AG04449 (cell line): ENCODE measurements around the gene PA2G4.

Source experiments
- CTCF ChIA-PET: fragments of 350-600 bp; formaldehyde crosslinking; extraction: SDS; loops from one replicate; lab custom pipeline; 2021; ENCODE audit warnings: antibody characterized with exemption; lab: Yijun Ruan, JAX
- POLR2A ChIA-PET: fragments of 400-600, 350-600 bp; formaldehyde crosslinking; extraction: SDS; loops from one replicate; lab custom pipeline; 2020; ENCODE audit warnings: antibody characterized with exemption, inconsistent platforms; lab: Yijun Ruan, JAX
- DNase-seq: peaks from one replicate; pipeline ENCODE4 v3.0.0-alpha.2; 2010; ENCODE audit warnings: low read depth, low spot score
- H3K4me3 ChIP-seq: 2 replicates; pipeline ENCODE4 v1.5.1; 2011; ENCODE audit warnings: low read depth, mild to moderate bottlenecking, control low read depth, low read length
- CTCF ChIP-seq: IDR thresholded peaks from one replicate; pipeline ENCODE4 v1.5.1; 2011; ENCODE audit warnings: mild to moderate bottlenecking, moderate library complexity, low read length, control low read depth, inconsistent platforms; ENCODE audit not compliant: insufficient read depth; ENCODE audit errors: missing control alignments

PA2G4 gene

DNA sequence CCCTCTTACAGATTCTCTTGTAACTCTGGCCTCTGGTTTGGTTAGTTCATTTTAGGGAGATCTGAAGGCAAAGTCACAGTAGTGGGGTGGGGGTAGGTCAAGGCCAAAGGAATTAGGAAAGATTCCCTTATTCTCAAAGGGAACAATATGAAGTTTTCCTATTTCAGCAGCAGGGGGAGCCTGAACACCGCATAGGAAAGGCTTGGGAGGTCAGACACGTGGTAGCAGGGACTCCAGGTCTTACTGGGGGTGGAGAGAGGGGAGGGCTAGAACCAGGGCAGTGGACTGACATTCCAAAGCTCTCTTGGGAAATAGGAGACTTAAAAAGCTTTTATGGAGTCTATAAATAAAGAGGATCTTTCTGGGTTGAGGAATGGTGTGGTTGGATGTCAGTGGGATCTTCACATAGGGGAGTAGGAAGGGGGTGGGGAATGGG lies 15.0 kb downstream of the PA2G4 start:
- POLR2A ChIA-PET = interaction anchor here (0.7 to 3.8 kb wide), 7 partner anchors 9 to 72 kb away, joined by 3 to 24 read pairs (median 3); partner anchors contain the start of genes ESYT1, MYL6, PA2G4 and SMARCC2
- TF ChIP-seq CTCF = peak; percentile 69
- peak; percentile 89 for DNase-seq
- CTCF ChIA-PET = interaction anchor here (0.6 to 12.9 kb wide), 37 partner anchors 8 to 345 kb away, joined by 3 to 311 read pairs (median 6); partner anchors contain the start of genes ANKRD52, ESYT1, MYL6 and PA2G4
- peak overlapping the region; percentile 81 for H3K4me3 ChIP-seq

- CTCF ChIA-PET = interaction anchor here (0.6 to 12.9 kb wide), 36 partner anchors 7 to 344 kb away, joined by 3 to 311 read pairs (median 6); partner anchors contain the start of genes ANKRD52, ESYT1, MYL6 and PA2G4
- POLR2A ChIA-PET = interaction anchor here (0.7 to 1.0 kb wide), 3 partner anchors 8 to 38 kb away, joined by 3 read pairs; partner anchors contain the start of genes ESYT1, MYL6 and PA2G4
- no peak for TF ChIP-seq CTCF
- H3K4me3 ChIP-seq = no peak overlapping the region
- no peak for DNase-seq
Measured at GRCh38 chr12:56120158-56120846, 15.9 kb downstream of the PA2G4 start.

GRCh38 chr12:56121204-56121870 lies 17.0 kb downstream of the PA2G4 start:
- CTCF ChIA-PET = interaction anchor here (0.7 to 12.9 kb wide), 4 partner anchors 60 to 100 kb away, joined by 3 to 311 read pairs (median 26); partner anchors contain the start of genes RNF41 and SMARCC2

DNA sequence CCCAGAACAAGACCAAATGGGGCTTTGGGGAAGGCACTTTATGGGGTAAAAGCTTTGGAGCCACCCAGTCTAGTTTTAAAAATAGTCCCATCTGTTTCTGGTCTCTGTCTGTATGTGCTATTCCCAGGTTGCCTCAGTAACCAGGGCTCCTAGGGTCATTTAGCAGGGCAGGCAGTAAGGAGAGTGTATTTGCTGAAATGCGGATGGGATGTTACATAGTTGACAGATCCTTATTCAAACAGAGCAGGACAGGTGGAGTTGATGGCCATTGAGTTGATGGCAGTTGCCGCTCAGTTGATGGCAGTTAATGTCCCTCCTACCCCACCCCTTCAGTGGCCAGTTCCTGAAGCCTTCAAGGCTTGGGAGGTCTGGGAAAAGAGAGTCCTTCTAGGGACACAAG lies 18.3 kb downstream of the PA2G4 start:
- ChIA-PET CTCF (interaction anchor here (0.9 to 12.9 kb wide), 3 partner anchors 16 to 100 kb away, joined by 3 to 311 read pairs (median 6); partner anchors contain the start of genes RNF41 and SMARCC2), POLR2A (interaction anchor here (0.5 kb wide), 1 partner anchor 40 kb away, joined by 5 read pairs; no protein-coding TSS in a partner anchor)
- TF ChIP-seq CTCF = no peak
- DNase-seq = no peak
- no peak overlapping the region for H3K4me3 ChIP-seq

More at GRCh38 chr12:56121204-56121870, 17.0 kb downstream of the PA2G4 start:
- TF ChIP-seq CTCF = no peak
- H3K4me3 ChIP-seq = no peak overlapping the region
- POLR2A ChIA-PET = no interaction called here
- DNase-seq = no peak

DNA sequence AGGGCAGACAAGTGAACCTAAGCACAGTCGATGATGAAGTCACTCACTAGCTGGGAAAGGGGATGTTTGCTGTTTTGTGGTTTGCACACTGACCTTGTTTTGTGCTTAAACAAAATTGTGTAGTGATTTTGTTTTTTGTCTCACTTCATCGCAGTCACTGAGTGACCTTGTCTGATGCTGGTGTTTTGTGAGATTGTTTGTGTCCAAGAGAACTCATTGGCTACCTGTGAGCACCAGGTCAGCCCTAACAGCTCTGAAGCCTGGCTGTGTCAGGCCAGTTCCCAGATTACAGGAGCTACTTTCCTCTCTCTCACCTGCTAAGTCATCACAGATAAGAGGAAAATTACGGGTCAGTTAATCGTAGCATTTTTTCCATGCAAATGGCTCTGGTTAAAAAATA lies 19.8 kb downstream of the PA2G4 start:
- no peak for DNase-seq
- CTCF ChIA-PET = interaction anchor here (0.8 to 12.9 kb wide), 11 partner anchors 14 to 190 kb away, joined by 3 to 311 read pairs (median 4); partner anchors contain the start of genes PA2G4, RNF41 and SMARCC2
- TF ChIP-seq CTCF = no peak

More for the DNA sequence above, 19.8 kb downstream of the PA2G4 start:
- no peak overlapping the region for H3K4me3 ChIP-seq
- POLR2A ChIA-PET = interaction anchor here (0.9 kb wide), 1 partner anchor 34 kb away, joined by 4 read pairs; the partner anchor contains the start of gene MYL6
